Choroid plexus epithelial cell (primary cell): ENCODE measurements around the gene ENKUR.

Experiments used
- DNase-seq: peaks from one replicate; pipeline ENCODE4 v3.0.0-alpha.2; 2010; ENCODE audit warnings: low read depth
- H3K4me3 ChIP-seq: 2 replicates; pipeline ENCODE4 v1.5.1; 2011; ENCODE audit warnings: low read depth, mild to moderate bottlenecking, control low read depth, low read length, moderate library complexity
- TF ChIP-seq, protein P1 (sequence below): conservative IDR thresholded peaks from 2 replicates; pipeline ENCODE4 v1.5.1; 2011; ENCODE audit warnings: low read depth, mild to moderate bottlenecking, control low read depth, inconsistent platforms, low read length, moderate library complexity

The ENKUR gene

DNA sequence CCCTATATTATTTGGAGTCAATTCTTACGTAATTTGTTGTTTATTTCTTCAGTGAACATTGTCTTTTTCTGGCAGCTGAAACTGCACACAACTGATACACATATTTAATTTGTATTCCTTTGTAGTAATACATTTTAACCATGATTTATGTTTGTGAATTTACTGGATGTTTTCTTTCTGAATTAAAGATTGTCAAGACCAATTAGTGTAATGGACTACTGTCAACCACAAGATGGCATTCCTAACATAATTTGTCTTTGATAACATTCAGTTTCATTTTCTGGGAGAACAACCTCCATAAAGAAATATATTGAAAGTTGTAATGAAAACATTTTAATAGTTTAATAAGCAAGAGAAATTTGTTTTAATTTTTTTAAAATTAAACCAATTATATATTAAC, 10.5 kb upstream of the ENKUR start:
- no peak overlapping the region for H3K4me3 ChIP-seq
- TF ChIP-seq, protein P1, sequence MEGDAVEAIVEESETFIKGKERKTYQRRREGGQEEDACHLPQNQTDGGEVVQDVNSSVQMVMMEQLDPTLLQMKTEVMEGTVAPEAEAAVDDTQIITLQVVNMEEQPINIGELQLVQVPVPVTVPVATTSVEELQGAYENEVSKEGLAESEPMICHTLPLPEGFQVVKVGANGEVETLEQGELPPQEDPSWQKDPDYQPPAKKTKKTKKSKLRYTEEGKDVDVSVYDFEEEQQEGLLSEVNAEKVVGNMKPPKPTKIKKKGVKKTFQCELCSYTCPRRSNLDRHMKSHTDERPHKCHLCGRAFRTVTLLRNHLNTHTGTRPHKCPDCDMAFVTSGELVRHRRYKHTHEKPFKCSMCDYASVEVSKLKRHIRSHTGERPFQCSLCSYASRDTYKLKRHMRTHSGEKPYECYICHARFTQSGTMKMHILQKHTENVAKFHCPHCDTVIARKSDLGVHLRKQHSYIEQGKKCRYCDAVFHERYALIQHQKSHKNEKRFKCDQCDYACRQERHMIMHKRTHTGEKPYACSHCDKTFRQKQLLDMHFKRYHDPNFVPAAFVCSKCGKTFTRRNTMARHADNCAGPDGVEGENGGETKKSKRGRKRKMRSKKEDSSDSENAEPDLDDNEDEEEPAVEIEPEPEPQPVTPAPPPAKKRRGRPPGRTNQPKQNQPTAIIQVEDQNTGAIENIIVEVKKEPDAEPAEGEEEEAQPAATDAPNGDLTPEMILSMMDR: peak; percentile 36
- DNase-seq: peak; percentile 61

DNA sequence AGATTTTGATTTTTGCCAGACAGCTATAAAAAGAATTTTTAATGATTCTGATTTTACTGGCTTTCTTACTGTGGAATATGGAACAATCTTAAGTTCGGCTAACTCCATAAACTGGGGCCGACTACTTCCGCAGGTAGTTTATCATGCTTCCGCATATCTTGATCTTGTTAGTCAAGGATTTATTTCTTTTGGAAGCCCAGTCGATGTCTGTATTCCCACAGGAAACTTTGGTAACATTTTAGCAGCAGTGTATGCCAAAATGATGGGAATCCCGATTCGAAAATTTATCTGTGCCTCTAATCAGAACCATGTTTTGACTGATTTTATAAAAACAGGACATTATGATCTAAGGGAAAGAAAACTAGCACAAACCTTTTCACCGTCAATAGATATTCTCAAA, 8.6 kb upstream of the ENKUR start:
- no peak overlapping the region for H3K4me3 ChIP-seq
- DNase-seq: no peak

DNA sequence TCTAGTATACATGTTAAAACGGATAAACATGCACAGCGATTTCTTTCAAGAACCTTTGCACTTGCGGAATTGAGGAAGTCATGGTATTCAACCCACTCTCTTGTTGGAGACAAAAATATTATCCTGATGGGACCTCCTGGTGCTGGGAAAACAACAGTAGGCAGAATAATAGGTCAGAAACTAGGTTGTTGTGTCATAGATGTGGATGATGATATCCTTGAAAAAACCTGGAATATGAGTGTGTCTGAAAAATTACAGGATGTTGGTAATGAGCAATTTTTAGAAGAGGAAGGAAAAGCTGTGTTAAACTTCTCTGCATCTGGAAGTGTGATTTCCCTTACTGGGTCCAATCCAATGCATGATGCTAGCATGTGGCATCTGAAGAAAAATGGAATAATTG, 7.3 kb upstream of the ENKUR start:
- peak; percentile 80 for DNase-seq
- TF ChIP-seq, protein P1: no peak
- no peak overlapping the region for H3K4me3 ChIP-seq

More for the DNA sequence above, 8.6 kb upstream of the ENKUR start:
- TF ChIP-seq, protein P1: no peak

DNA sequence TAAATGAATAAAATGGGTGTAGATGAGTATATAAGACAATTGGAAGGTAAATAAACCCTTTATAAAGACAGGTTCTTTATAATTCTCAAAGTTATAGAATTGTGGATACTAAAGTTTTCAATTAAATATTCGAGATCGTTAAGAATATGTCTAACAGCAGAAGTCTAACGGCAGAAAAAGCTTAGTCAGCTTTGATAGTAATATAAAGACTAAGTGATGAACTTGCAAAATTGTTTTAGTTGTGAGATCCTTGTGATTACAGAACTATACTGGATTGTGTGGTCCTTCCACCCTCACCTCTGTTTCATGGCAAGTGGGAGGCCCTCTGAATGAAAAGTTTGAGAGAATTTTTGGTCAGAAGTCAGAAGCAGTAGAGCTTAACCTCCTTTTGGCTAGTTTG, 2.7 kb upstream of the ENKUR start:
- DNase-seq: no peak
- TF ChIP-seq, protein P1: no peak
- no peak overlapping the region for H3K4me3 ChIP-seq

DNA sequence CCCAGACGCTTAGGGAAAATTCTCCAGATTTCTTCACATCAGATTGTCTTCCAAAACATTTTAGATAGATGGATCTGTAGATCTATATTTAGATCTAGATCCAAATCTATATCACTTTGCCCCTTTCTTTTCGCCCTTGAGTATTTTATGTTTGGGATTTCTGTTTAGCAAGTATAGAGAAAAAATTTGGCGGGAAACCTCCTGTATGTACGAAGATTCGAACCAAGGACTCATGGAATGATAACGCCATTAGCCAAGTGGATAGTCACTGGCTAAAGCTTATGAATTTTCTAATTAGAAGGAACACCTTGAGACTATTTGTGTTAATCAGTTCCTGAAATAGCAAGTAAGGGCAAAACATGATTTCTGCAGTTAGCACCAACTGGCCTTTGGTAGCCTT, 1.7 kb upstream of the ENKUR start:
- no peak overlapping the region for H3K4me3 ChIP-seq
- no peak for DNase-seq
- TF ChIP-seq, protein P1: no peak

DNA sequence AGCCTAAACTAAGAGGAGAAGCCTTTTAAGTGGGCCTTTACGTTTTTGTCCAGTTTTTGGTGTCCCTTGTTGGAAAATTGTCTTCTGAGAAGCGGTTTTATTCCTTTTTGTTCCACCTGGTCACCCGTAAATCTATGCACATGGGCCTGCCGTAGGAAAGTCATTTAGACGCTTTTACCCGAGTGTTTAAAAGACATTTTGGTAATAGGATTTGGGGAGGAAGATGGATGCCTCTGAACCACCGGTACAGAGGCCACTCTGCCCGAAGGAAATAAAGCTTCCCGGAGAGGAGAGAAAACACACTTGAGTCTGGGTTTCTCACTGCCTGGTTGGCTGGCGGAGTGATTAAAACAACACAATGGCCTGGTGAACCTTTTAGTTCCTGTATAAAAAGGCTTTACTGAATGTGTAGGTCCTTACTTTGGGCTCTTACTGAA, 1.2 kb upstream of the ENKUR start:
- TF ChIP-seq, protein P1: no peak
- H3K4me3 ChIP-seq: peak overlapping the region; percentile 72
- DNase-seq: peak; percentile 32

DNA sequence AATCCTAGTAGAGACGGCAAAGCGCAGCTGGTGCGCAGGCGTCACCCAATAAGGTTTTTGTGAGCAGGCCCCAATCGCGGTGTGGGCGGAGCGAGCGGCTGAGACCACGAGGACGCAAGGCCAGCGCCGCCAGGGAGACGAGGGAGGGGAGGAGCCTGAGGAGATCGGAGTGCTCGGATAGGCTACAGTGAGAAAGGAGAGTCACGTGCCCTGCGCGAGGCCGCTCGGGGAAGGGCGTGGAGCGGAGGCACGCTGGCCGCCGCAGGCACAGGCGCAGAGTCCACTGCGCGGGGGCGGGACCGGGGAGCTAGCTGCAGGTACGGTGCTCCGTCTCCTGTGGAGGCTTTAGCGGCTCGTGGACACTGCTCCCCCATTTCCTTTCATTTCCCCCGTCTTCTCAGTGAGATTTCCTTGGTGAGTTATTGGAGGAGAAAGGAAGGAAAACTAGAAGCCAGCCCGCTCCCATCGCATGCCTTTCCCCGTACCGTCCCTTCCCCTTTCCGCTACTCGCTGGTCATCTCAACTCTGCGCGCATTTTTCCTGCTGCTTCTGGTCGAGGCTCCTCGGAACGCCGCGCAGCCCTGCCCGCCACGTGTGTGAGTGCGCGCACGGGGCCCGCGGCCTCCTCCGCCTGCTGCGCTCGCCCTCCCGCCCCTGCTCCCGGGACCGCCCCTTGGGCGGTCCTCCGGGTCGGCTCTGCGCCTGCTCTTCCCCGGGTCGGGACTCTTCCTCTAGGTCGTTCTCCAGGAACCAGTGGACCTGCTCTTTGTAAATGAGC, 607 bp upstream of the ENKUR start, which contains the start of gene THNSL1:
TSS of gene THNSL1 (plus strand) at position 237 of the 778 bp plus-strand sequence. CDS start 6,612 bp downstream, outside the sequence.
- peak within 1 kb of the TSS; percentile 72 for H3K4me3 ChIP-seq
- TF ChIP-seq, protein P1: no peak

More for the DNA sequence above, 607 bp upstream of the ENKUR start, which contains the start of gene THNSL1:
- DNase-seq: peak; percentile 99
